Pancreas (tissue), 10 donors: Measurements from ENCODE around the gene FAM193A. TPM values are rescaled to one million over a fixed set of nuclear protein-coding genes. Genes with fewer than 3 reads are reported as not detected.
"Not testable (repeated sequence)": the region's sequence is repeated elsewhere in the genome, so short reads cannot be mapped to it uniquely, and the experiment has no call there.

ENCODE experiments used
- ATAC-seq, 4 donors: fragments of 200-7000 bp; cut with Tn5 transposase; one replicate each; pipeline versions ENCODE4 v1.8.0 to v1.9.1; 2020; ENCODE audit warnings: mild to moderate bottlenecking in 4 of 4, moderate library complexity in 4 of 4
- DNase-seq, 6 donors: peaks; one replicate each; pipeline ENCODE4 v3.0.0-alpha.2; 2020
- FAIRE-seq: peaks from 2 replicates; lab custom pipeline; 2012; peaks lifted over from hg19 to GRCh38; lab: Jason Lieb, UNC
- H3K27ac ChIP-seq, 4 donors: fragments of 200-600 bp; sonication (generic); 1 replicate in 3 of 4; 2 replicates in 1 of 4; pipeline versions ENCODE4 v1.5.0 to v1.8.0; 2020
- H3K27me3 ChIP-seq, 4 donors: fragments of 200-600 bp; one replicate each; pipeline ENCODE4 v1.8.0; 2021
- H3K36me3 ChIP-seq, 3 donors: fragments of 200-600 bp; sonication (generic) in 1 of 3; one replicate each; pipeline versions ENCODE4 v1.5.0 to v1.8.0; 2020 to 2021
- H3K4me1 ChIP-seq, 3 donors: fragments of 200-600 bp; one replicate each; pipeline ENCODE4 v1.8.0; 2021
- H3K4me3 ChIP-seq, 4 donors: fragments of 200-600 bp; sonication (generic) in 2 of 4; one replicate each; pipeline versions ENCODE4 v1.5.0 to v1.8.0; 2020 to 2021
- H3K9me3 ChIP-seq, 4 donors: fragments of 200-600 bp; one replicate each; pipeline ENCODE4 v1.8.0; 2021
- WGBS, 2 donors: extraction: QIAGEN DNeasy Blood & Tissue Kit; methylation state at CpG; one replicate each; pipeline ENCODE4 v1.1.7; 2013; 5-methylcytosine and 5-hydroxymethylcytosine counted together
- intact Hi-C, 3 donors: fragments of 100-400 bp; cut with DNase I; formaldehyde crosslinking; loops; one replicate each; pipeline versions ENCODE4 v1.11.1 to v1.14.2; 2022
- polyA plus RNA-seq, 2 donors: library from polyadenylated mRNA; stranded (reverse); fragments of 200-250 nt; gene quantifications; one replicate each; pipeline ENCODE4 v1.2.3, GENCODE V29; 2013
- total RNA-seq, 6 donors: library from RNA; stranded (reverse); fragmentation: NEBNext Ultra II Directional in 4 of 6; extraction: Animal tissue kit (Norgen Biotek cat#: 25700) in 4 of 6; gene quantifications; one replicate each; pipeline versions ENCODE4 v1.2.1 to v1.2.4, GENCODE V29; 2021 to 2023
- TF ChIP-seq, protein P1 (sequence below), 4 donors: fragments of 200-600 bp; sonication (generic) in 3 of 4; IDR thresholded peaks; one replicate each; pipeline versions ENCODE4 v1.5.0 to v1.8.0; 2021; ENCODE audit warnings: antibody characterized with exemption in 4 of 4
- donor health status: healthy with polysubstance abuse.
- donor health status: DM: no; HTN: no; CAD: no; lungs with moderate emphysema.
- donor health status: DM: no; HTN: no; CAD: no.
- donor health status: control.
- donor health status: control.
- donor health status: Bipolar disorder and iron deficiency.
- donor health status: DM: yes; HTN: yes; CAD: no.
- donor health status: DM: no; HTN: no; CAD: no.
- donor health status: DM: no; HTN: no; CAD: no.
- donor health status: DM: yes; HTN: yes; CAD: no.

The FAM193A gene
- total and polyA plus RNA-seq, 8 donors: 10.1 to 17.0 (median 10.7) TPM

DNA sequence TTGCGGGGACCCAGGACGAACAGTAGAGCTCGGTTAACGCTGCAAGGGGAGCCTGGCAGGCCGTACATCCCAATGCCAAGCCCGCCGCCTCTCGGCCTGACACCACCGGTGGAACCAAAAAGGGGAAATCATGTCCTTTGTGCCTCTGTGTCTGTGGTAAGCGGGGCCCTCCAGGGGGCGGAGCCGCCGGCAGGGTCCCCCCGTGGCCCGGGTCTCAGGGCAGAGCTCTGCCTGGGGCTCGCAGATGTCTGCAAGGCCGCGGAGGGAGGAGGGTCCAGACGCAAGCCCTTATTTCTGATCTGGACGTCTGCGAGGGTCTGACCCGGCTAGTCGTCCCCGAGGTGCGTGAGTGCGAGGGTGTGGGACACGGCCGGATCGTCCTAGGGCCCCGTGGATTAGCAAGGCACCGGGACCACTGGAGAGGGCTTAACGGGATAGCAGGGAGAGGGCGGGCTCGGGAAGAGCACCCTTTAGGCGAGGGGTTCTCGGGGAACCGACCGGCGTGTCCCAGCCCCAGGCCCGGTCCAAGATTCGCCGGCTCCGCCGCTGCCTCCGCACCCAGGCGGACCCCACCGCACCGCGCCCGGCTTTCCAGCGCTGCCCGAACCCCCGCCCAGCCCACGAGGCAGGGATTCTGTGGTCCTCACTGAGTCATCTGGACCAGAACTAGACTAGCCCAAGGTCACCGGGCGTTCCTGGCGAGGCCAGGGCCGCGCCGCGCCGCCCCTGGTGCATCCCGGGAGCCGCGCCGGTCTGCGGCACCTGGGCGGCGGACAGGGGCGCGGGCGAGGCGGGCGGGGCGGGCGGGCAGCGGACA is 863 bp upstream of the FAM193A start:
- H3K4me3 ChIP-seq: peak overlapping the region; percentile 51 to 89 (median 74)
- DNase-seq (peak; percentile 28 to 87 (median 63)), ATAC-seq (peak in 2 of 4 donors; percentile 1 to 45), FAIRE-seq (no peak)
- intact Hi-C loops: no loop called here
- H3K4me1 ChIP-seq: peaks cover 0 to 12% (median 6%) of the 10 kb centered on the region in 3 donors
- H3K27me3 ChIP-seq: no peaks in the 10 kb centered on the region
- H3K36me3 ChIP-seq: no peaks in the 10 kb centered on the region
- peak overlapping the region; percentile 76 to 86 (median 81) for H3K27ac ChIP-seq
- 7 to 10% methylated on average over 54 to 77 of the region's 77 CpGs for WGBS, 2 donors
- H3K9me3 ChIP-seq: no peaks in the 10 kb centered on the region
- TF ChIP-seq, protein P1, sequence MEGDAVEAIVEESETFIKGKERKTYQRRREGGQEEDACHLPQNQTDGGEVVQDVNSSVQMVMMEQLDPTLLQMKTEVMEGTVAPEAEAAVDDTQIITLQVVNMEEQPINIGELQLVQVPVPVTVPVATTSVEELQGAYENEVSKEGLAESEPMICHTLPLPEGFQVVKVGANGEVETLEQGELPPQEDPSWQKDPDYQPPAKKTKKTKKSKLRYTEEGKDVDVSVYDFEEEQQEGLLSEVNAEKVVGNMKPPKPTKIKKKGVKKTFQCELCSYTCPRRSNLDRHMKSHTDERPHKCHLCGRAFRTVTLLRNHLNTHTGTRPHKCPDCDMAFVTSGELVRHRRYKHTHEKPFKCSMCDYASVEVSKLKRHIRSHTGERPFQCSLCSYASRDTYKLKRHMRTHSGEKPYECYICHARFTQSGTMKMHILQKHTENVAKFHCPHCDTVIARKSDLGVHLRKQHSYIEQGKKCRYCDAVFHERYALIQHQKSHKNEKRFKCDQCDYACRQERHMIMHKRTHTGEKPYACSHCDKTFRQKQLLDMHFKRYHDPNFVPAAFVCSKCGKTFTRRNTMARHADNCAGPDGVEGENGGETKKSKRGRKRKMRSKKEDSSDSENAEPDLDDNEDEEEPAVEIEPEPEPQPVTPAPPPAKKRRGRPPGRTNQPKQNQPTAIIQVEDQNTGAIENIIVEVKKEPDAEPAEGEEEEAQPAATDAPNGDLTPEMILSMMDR (IDR thresholded peaks at IDR 0.05): no peak

DNA sequence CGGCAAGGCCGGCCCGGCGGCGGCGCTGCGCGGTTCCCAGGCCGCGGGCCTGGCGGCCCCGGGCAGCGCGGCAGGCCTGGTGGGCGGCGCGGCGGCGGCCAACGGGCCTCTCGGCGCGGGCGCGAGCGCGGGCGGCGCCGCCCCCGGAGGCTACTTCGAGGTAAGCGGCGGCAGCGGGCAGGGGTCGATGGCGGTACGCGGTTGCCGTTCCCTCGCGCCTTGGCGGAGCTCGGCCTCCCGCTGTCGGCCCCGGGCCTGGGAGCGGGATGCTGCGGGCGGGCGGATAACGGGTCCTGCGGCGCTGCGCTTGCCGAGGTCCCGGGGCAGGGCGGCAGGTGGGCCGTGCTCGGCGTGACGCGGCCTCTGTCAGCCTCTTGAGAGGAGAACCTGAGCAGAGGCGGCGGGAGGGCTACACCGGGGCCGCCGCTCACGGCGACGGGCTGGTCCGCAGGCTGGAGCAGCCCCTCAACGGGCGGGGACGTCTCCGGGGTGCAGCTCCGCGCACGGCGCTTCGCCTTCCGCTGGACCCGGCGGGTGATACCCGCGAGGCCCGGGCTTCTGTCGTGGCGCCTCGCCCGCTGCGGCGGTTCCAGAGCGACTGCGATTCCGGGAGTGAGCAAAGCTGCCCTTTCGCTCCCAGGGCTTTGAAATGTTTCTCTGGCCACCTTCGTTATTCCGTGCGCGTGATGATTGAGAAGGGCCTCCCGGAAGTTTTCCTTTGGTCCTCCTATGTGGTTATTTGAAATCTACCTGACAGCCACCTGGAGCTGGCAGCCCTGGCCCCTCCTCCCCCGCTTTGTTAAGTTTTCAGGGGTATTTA is 774 bp downstream of the FAM193A start:
- WGBS, 2 donors: 0% methylated on average over 27 to 103 of the region's 103 CpGs
- TF ChIP-seq, protein P1 (IDR thresholded peaks at IDR 0.05): no peak
- H3K4me3 ChIP-seq: peak overlapping the region; percentile 64 to 89 (median 86)
- H3K4me1 ChIP-seq: peaks cover 0 to 12% (median 6%) of the 10 kb centered on the region in 3 donors
- H3K27me3 ChIP-seq: no peaks in the 10 kb centered on the region
- intact Hi-C loops: no loop called here
- DNase-seq (peak; percentile 34 to 88 (median 64)), ATAC-seq (peak in 3 of 4 donors; percentile 2 to 12 (median 3)), FAIRE-seq (no peak)
- no peaks in the 10 kb centered on the region for H3K9me3 ChIP-seq
- peak overlapping the region; percentile 66 to 90 (median 82) for H3K27ac ChIP-seq
- H3K36me3 ChIP-seq: no peaks in the 10 kb centered on the region

DNA sequence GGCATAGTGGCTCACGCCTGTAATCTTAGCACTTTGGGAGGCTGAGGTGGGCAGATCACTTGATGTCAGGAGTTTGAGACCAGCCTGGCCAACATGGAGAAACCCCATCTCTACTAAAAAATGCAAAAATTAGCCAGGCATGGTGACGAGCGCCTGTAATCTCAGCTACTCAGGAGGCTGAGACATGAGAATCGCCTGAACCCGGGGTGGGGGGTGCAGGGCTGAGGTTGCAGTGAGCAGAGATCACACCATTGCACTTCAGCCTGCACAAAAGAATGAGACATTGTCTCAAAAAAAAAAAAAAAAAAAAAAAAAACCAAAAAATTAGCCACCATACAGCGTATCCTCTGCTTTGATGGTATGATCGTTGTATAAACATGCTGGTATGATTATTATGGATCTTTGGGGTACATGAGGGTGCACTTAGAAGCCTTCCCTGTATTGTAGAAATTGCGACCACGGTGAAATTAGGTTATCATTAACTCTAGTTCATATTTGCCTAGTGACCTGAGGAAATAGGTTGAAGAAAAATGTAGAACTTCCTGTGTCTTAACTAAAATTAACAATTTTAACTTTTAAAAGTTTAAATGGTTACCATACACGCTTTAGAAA is 7.2 kb downstream of the FAM193A start:
- H3K4me3 ChIP-seq, FAIRE-seq, H3K4me1 ChIP-seq, H3K9me3 ChIP-seq, ATAC-seq, H3K27ac ChIP-seq, DNase-seq, H3K36me3 ChIP-seq, intact Hi-C loops, H3K27me3 ChIP-seq: not testable (repeated sequence)
- 74 to 77% methylated on average over 10 of the region's 10 CpGs for WGBS, 2 donors

DNA sequence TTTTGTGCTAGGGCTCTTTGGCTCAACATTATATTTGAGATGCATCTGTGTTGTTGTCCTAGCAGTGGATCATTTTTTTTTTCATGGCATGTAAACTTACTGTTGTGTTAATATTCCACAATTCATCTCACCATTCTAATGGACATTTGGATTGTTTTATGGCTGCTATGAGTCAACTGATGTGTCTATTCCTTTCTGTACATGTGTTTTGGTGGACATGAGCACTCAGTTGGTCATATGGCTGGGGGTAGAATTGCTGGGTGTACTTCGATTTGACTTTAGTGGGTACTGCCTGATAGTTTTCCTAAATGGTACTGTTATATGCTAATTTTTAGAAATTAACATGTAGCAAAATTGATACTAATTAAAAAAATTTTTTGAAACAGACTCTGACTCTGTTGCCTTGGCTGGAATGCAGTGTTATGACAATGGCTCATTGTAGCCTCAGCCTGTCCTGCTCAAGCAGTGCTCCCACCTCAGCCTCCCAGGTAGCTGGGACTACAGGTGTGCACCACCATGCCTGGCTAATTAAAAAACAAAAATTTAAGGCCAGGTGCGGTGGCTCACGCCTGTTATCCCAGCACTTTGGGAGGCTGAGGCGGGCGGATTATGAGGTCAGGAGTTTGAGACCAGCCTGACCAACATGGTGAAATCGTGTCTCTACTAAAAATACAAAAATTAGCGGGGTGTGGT is 9.0 kb downstream of the FAM193A start:
- H3K27ac ChIP-seq: no peak overlapping the region
- no peaks in the 10 kb centered on the region for H3K36me3 ChIP-seq
- FAIRE-seq (no peak), ATAC-seq (no peak), DNase-seq (no peak)
- H3K27me3 ChIP-seq: no peaks in the 10 kb centered on the region
- H3K9me3 ChIP-seq: no peaks in the 10 kb centered on the region
- TF ChIP-seq, protein P1 (IDR thresholded peaks at IDR 0.05): no peak
- 97 to 98% methylated on average over 7 of the region's 7 CpGs for WGBS, 2 donors
- intact Hi-C loops: no loop called here
- no peak overlapping the region for H3K4me3 ChIP-seq
- no peaks in the 10 kb centered on the region for H3K4me1 ChIP-seq
